ENCODE data around the gene CRYBG2. TPM values are rescaled to one million over a fixed set of nuclear protein-coding genes. Genes with fewer than 3 reads are reported as not detected.
"Not testable (repeated sequence)": the region's sequence is repeated elsewhere in the genome, so short reads cannot be mapped to it uniquely, and the experiment has no call there.

CRYBG2 gene
- total and polyA plus RNA-seq, 2 of the 8 experiments (the other 6 are each of a cell fraction or from before 2014, with no cell fraction given), result 14.2 to 17.0 TPM

GRCh38 chr1:26374361-26374760, 20.4 kb upstream of the CRYBG2 start:
- H4K5ac ChIP-seq (ENCODE audit: insufficient read length, low read depth, low read length); H3K79me1 ChIP-seq (ENCODE audit: low read depth, low read length); H4K91ac ChIP-seq (replicated peaks; ENCODE audit: insufficient read length, low read length); H3K4ac ChIP-seq (replicated peaks; ENCODE audit: insufficient read length, low read depth, low read length); H3K23me2 ChIP-seq (ENCODE audit: low read depth, low read length); H4K8ac ChIP-seq (ENCODE audit: extremely low read depth, insufficient read depth, low read length); H2BK120ac ChIP-seq (replicated peaks; ENCODE audit: low read depth, low read length); H3K9ac ChIP-seq (replicated peaks in 1 of 4; ENCODE audit: extremely low read depth in 1 of 4, low read depth in 3 of 4, low read length in 3 of 4); H3K9me3 ChIP-seq (ENCODE audit: insufficient read depth in 2 of 2, low read depth in 1 of 2, low read length in 1 of 2); H3K27me3 ChIP-seq (replicated peaks in 1 of 4; ENCODE audit: control insufficient read depth in 3 of 4, extremely low read depth in 1 of 4, insufficient read depth in 3 of 4, low read length in 3 of 4); H3K14ac ChIP-seq (ENCODE audit: insufficient read length); H3K79me2 ChIP-seq (ENCODE audit: control insufficient read depth in 1 of 2, insufficient read depth in 2 of 2, low read length in 2 of 2); H3K23ac ChIP-seq (ENCODE audit: insufficient read length); H3K27ac ChIP-seq (ENCODE audit: low read depth, low read length); H3K36me3 ChIP-seq (ENCODE audit: control insufficient read depth in 2 of 4, insufficient read depth in 4 of 4, low read length in 3 of 4); H3K56ac ChIP-seq (replicated peaks; ENCODE audit: insufficient read length, low read depth, low read length); DNase-seq (ENCODE audit: low read depth in 1 of 2, low spot score in 2 of 2); H3K18ac ChIP-seq (ENCODE audit: extremely low read depth, low read length); H3K4me3 ChIP-seq (ENCODE audit: extremely low read depth in 1 of 4, insufficient read depth in 2 of 4, low read depth in 3 of 4, low read length in 4 of 4); H2AK5ac ChIP-seq (ENCODE audit: low read depth, low read length); H4K20me1 ChIP-seq (replicated peaks in 1 of 2; ENCODE audit: control insufficient read depth in 1 of 2, insufficient read depth in 2 of 2, low read length in 2 of 2); H2BK5ac ChIP-seq (ENCODE audit: low read depth, low read length); H3K4me1 ChIP-seq (replicated peaks in 1 of 4; ENCODE audit: control insufficient read depth in 3 of 4, insufficient read depth in 4 of 4, low read length in 3 of 4); H2AFZ ChIP-seq (ENCODE audit: low read length): not testable (repeated sequence)
- 0 out of 2 replicates have a peak overlapping the region, but pooled peaks have one; percentile 8 for H2BK15ac ChIP-seq (ENCODE audit: low read length)
- H3K4me2 ChIP-seq (ENCODE audit: insufficient read depth in 1 of 2, low read depth in 2 of 2, low read length in 2 of 2), result 0 out of 4 replicates have a peak overlapping the region, but pooled peaks of 1 of the 2 experiments have one; percentile 15
- ChIA-PET POLR2A (ENCODE audit: partially characterized antibody) (interaction anchor here (0.6 to 3.3 kb wide), 10 partner anchors 24 to 97 kb away, joined by 3 to 15 read pairs (median 4); partner anchors contain the start of genes HMGN2, LIN28A and SH3BGRL3), CTCF (ENCODE audit: partially characterized antibody) (interaction anchor here (0.6 to 7.9 kb wide), 13 partner anchors 10 to 188 kb away, joined by 3 to 79 read pairs (median 5); partner anchors contain the start of gene CEP85)
- H2BK12ac ChIP-seq (ENCODE audit: low read depth, low read length), result peak overlapping the region; percentile 88; the same call in 1 of the 2 replicates
- 39% methylated on average over 2 of the region's 2 CpGs; no CpG with 5 or more reads in 1 of the 2 experiments for WGBS, 2 experiments (ENCODE audit: extremely low coverage in 1 of 2, insufficient coverage in 1 of 2, insufficient read length in 1 of 2, insufficient replicate concordance in 2 of 2, low coverage in 1 of 2, low lambda C conversion rate in 2 of 2, missing lambda C conversion rate in 1 of 2)
- FAIRE-seq, result peak; percentile 58
- H2BK20ac ChIP-seq (ENCODE audit: low read length), result 0 out of 2 replicates have a peak overlapping the region, but pooled peaks have one; percentile 23
- peak; percentile 85 for TF ChIP-seq CREB1 (IDR thresholded peaks at IDR 0.05)
